GM12864 (cell line): Measurements from ENCODE around the gene YARS1.

ENCODE experiments used
- DNase-seq: peaks from one replicate; pipeline ENCODE4 v3.0.0-alpha.2; 2011; ENCODE audit warnings: low read depth
- H3K4me3 ChIP-seq: 2 replicates; pipeline ENCODE4 v1.5.1; 2011; ENCODE audit warnings: mild to moderate bottlenecking, low read depth, low read length, control low read depth
- TF ChIP-seq, protein P1 (sequence below): IDR thresholded peaks from 2 replicates; pipeline ENCODE4 v1.5.1; 2011; ENCODE audit warnings: low read depth, mild to moderate bottlenecking, moderate library complexity, low read length, control low read depth, inconsistent platforms; ENCODE audit errors: missing control alignments

Gene YARS1

DNA sequence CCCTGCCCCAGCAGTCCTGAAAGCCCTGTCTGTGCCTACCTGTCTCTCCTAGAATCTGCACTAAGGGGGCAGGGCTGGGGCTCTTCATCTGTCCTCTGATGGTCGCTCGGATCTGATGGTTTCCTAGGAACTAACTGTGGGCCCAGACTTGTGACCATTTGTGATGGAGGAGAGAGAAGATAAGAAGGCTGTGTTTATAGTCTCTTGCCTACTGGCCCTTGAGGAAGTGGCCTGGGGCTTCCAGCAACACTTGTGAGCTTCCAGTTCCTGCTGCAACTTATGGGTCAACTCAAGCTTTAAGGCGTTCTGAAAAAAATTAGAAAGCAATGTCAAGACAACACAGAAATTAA, 61.4 kb downstream of the YARS1 start:
- TF ChIP-seq, protein P1, sequence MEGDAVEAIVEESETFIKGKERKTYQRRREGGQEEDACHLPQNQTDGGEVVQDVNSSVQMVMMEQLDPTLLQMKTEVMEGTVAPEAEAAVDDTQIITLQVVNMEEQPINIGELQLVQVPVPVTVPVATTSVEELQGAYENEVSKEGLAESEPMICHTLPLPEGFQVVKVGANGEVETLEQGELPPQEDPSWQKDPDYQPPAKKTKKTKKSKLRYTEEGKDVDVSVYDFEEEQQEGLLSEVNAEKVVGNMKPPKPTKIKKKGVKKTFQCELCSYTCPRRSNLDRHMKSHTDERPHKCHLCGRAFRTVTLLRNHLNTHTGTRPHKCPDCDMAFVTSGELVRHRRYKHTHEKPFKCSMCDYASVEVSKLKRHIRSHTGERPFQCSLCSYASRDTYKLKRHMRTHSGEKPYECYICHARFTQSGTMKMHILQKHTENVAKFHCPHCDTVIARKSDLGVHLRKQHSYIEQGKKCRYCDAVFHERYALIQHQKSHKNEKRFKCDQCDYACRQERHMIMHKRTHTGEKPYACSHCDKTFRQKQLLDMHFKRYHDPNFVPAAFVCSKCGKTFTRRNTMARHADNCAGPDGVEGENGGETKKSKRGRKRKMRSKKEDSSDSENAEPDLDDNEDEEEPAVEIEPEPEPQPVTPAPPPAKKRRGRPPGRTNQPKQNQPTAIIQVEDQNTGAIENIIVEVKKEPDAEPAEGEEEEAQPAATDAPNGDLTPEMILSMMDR: no peak
- no peak for DNase-seq
- H3K4me3 ChIP-seq: no peak overlapping the region

DNA sequence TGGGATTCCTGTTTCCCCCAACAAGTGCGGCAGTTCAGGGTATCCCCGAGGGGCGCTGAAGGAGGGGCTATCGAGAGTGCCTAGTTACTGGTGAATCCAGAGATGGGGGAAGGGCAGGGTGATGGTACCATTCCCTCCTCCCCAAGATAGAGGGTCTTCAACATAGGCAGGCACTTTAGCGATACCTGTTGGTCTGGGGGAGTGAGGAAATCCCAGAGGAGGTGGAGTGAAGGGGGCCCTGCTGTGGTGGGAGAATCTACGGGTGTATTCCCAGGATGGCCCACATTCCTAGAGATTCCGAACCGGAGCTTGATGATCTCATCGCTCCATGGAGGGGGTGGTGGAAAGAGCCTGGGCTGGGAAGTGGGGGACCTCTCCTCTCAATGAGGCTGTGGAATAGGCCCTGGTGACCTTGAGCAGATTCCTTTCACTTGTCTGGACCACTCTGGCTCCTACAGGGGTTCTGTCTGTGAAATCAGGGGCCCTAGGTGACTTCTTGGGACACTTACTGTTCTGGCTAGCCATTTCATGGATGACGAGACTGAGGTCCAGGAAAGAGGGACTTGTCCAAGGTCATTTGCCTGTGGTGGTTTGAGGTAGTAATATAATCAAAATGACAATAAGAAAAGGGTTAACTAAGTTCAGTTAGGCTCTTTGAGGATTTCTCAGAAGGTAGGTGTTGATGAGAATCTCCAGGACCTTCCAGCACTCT, 61.9 kb downstream of the YARS1 start:
- TF ChIP-seq, protein P1: no peak
- DNase-seq: no peak
- H3K4me3 ChIP-seq: no peak overlapping the region

DNA sequence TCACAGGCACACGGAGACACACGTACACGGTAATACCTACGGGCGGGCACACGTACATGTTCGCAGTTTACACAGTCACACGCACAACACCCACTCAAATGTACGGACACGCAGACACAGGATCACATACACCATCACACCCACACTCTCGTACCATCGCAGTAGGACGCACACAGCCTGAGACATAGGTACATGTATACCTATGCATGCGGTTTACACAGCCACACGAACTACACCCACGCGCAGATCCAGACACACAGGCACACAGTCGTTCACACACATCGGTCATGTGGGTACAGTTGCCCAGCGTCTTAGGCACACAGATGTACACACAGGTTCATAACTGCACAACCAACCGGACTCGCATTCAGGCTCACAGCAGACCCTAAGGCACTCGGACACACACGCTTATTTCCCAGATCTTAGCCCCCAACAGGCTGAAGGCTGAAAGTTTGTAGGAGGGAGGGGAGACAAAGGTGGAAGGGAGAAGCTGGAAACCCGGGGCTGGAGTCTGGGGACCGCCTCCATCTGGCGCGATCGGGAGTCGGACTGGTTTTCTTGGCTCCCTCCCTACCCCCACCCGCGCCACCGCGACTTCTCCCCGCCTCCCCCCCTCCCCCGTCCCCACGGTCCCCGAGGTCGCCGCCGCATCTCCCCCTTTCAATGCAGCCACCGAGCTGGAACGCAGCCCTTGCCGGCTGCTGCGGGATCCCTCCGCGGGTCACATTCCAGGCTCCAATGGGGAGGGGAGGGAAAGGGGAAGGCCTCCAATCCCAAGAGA, 62.7 kb downstream of the YARS1 start:
- H3K4me3 ChIP-seq: no peak overlapping the region
- TF ChIP-seq, protein P1: no peak
- no peak for DNase-seq

DNA sequence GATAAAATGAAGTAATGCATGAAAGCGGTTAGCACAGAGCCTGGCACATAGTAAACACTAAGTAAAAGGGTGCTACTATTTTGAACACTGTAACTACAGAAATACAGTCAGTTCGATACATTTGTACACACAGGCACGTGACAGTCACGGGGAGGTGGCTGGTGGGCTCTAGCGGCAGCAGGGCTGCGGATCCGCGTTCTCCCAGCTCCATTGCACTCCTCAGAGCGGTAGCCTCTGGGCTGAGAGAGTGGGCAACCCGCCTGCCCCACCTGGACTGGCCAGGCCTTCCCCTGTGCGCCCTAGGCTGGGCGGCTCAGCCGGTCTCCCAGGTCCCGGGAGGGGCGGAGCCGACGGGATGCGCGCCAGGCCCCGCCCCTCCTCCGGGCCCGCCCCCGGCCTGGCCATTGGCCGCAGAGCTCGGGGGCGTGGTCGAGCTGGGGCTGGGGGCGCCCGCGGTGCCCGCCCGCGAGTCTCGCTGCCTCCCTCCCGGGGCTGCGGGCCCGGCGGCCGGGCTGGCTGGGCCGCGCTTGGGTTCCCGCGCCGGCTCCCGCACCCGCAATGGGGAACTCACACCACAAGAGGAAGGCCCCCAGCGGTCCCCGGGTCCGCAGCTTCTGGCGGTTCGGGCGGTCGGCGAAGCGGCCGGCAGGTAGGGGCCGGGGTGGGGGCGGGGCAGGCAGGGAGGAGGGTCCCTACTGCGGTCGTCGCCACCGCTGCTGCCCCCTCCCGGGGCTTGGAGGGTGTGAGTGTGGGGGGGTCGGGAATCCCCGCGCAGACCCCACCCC, 63.4 kb downstream of the YARS1 start:
- H3K4me3 ChIP-seq: peak overlapping the region; percentile 50
- DNase-seq: no peak
- TF ChIP-seq, protein P1: no peak

DNA sequence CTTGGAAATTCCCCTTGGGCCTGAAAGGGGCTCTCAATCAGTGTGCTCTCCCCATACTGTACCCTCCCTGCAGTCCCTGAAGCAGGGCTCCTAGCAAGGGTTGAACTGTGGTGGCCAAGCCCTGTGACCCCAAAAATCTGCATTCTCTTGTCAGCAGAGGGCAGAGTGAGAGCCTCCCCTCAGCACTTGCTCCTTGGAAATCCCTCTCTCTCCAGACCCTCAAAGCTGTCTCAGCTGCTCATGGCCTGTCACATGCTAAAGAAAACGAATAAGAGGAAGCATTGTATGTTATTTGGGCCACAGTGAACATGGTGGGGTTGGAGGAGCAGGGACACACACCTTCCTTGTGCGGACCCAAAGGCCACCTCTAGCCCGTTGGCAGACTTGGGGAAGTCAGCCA, 67.4 kb downstream of the YARS1 start:
- TF ChIP-seq, protein P1: peak; percentile 0
- DNase-seq: no peak
- no peak overlapping the region for H3K4me3 ChIP-seq

DNA sequence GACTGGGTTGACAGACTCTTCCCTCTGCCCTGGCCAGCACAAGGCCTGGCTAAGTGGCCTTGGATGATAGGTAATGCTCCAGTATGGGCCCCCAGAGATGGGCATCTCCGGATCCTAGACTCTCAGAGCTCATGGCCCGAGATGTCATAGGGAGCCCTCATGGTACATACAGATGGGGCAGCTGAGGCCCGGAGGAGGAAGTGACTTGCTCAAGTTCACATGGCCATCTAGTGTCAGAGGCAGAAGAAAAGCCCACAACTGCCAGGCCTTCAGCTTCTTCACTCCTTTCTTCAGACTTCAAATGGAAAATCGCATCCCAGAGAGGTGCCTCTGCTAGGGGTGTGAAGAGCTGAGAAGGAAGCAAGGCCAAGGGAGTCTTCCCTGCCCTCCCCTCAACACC, 67.8 kb downstream of the YARS1 start:
- no peak for DNase-seq
- TF ChIP-seq, protein P1: no peak
- no peak overlapping the region for H3K4me3 ChIP-seq
